B cell (primary cell): ENCODE measurements around the gene PRXL2A. TPM values are rescaled to one million over a fixed set of nuclear protein-coding genes. Genes with fewer than 3 reads are reported as not detected.

Experiments used
- ATAC-seq: fragments of 200-7000 bp; cut with Tn5 transposase; one replicate; pipeline ENCODE4 v1.10.0; 2021; ENCODE audit warnings: low read depth, mild to moderate bottlenecking, moderate number of reproducible peaks, moderate library complexity
- CTCF ChIA-PET: fragments of 350-600 bp; sonication (Branson Sonifier 250); formaldehyde crosslinking; loops from one replicate; lab custom pipeline; 2021; ENCODE audit warnings: antibody characterized with exemption, inconsistent platforms; lab: Charles Lee
- POLR2A ChIA-PET: fragments of 350-600 bp; sonication (Branson Sonifier 250); formaldehyde crosslinking; loops from one replicate; lab custom pipeline; 2021; ENCODE audit warnings: antibody characterized with exemption; lab: Charles Lee
- DNase-seq: peaks from one replicate; pipeline ENCODE4 v3.0.0; 2013
- H2AFZ ChIP-seq: 2 replicates; pipeline ENCODE4 v1.6.1; 2012; ENCODE audit warnings: mild to moderate bottlenecking, low read depth, low read length; ENCODE audit not compliant: insufficient read depth, poor library complexity, severe bottlenecking
- H3K27ac ChIP-seq, 2 donors: 1 replicate in 1 of 2; 2 replicates in 1 of 2; pipeline ENCODE4 v1.5.1; 2012 to 2013; ENCODE audit warnings: low read length in 2 of 2, mild to moderate bottlenecking in 2 of 2, moderate library complexity in 1 of 2
- H3K27me3 ChIP-seq, 4 experiments: fragments of 200-600 bp in 1 of 4; sonication (generic) in 1 of 4; replicated peaks in 1 of 4; 1 replicate in 2 of 4; 2 replicates in 2 of 4; pipeline versions ENCODE4 v1.6.1 to v1.7.0; 2013 to 2016; ENCODE audit warnings: low read length in 3 of 4, mild to moderate bottlenecking in 2 of 4, mixed read lengths in 1 of 4, moderate library complexity in 1 of 4; ENCODE audit not compliant: insufficient read depth in 4 of 4, control insufficient read depth in 3 of 4; ENCODE audit errors: control extremely low read depth in 1 of 4
- H3K36me3 ChIP-seq, 2 experiments: replicated peaks in 1 of 2; 1 replicate in 1 of 2; 2 replicates in 1 of 2; pipeline versions ENCODE4 v1.6.1 to v1.7.1; 2013; ENCODE audit warnings: low read length in 1 of 2; ENCODE audit not compliant: insufficient read depth in 2 of 2, control insufficient read depth in 1 of 2; ENCODE audit errors: control extremely low read depth in 1 of 2, extremely low read depth in 1 of 2
- H3K4me1 ChIP-seq, 2 donors: fragments of 200-600 bp in 1 of 2; sonication (generic) in 1 of 2; 1 replicate in 1 of 2; 2 replicates in 1 of 2; pipeline versions ENCODE4 v1.5.1 to v1.6.1; 2013 to 2017; ENCODE audit warnings: low read length in 2 of 2; ENCODE audit not compliant: control insufficient read depth in 2 of 2, insufficient read depth in 2 of 2
- H3K4me2 ChIP-seq: replicated peaks from 2 replicates; pipeline ENCODE3; 2012; ENCODE audit warnings: mild to moderate bottlenecking, low read depth, low read length; ENCODE audit not compliant: poor library complexity, severe bottlenecking
- H3K4me3 ChIP-seq, 5 experiments: fragments of 200-600 bp in 1 of 5; sonication (generic) in 1 of 5; 1 replicate in 3 of 5; 2 replicates in 2 of 5; pipeline versions ENCODE4 v1.5.1 to v1.7.0; 2011 to 2016; ENCODE audit warnings: low read length in 4 of 5, mild to moderate bottlenecking in 4 of 5, low read depth in 2 of 5, control low read depth in 1 of 5, moderate library complexity in 1 of 5; ENCODE audit not compliant: insufficient read depth in 1 of 5; ENCODE audit errors: control extremely low read depth in 1 of 5, extremely low read depth in 1 of 5
- H3K79me2 ChIP-seq: fragments of 200-600 bp; sonication (generic); one replicate; pipeline ENCODE4 v1.6.0; 2016; ENCODE audit warnings: low read length; ENCODE audit not compliant: control insufficient read depth, insufficient read depth
- H3K9ac ChIP-seq: fragments of 200-600 bp; sonication (generic); 2 replicates; pipeline ENCODE4 v1.6.1; 2017; ENCODE audit warnings: mild to moderate bottlenecking, low read length, moderate library complexity
- H3K9me3 ChIP-seq, 3 donors: one replicate each; pipeline versions ENCODE4 v1.6.1 to v1.7.1; 2013; ENCODE audit warnings: low read length in 2 of 3; ENCODE audit not compliant: control insufficient read depth in 2 of 3, insufficient read depth in 1 of 3; ENCODE audit errors: control extremely low read depth in 1 of 3
- H4K20me1 ChIP-seq: 2 replicates; pipeline ENCODE4 v1.6.0; 2012; ENCODE audit warnings: mild to moderate bottlenecking, low read length; ENCODE audit not compliant: insufficient read depth, control insufficient read depth, poor library complexity, severe bottlenecking
- H3K27ac Mint-ChIP-seq: one replicate; pipeline ENCODE4 v1.8.0; 2021; ENCODE audit warnings: mixed read lengths
- H3K27me3 Mint-ChIP-seq: one replicate; pipeline ENCODE4 v1.8.0; 2021; ENCODE audit warnings: mixed read lengths
- H3K4me1 Mint-ChIP-seq: one replicate; pipeline ENCODE4 v1.8.0; 2021; ENCODE audit warnings: mixed read lengths
- H3K4me3 Mint-ChIP-seq: one replicate; pipeline ENCODE4 v1.8.0; 2021; ENCODE audit warnings: mixed read lengths
- H3K9me3 Mint-ChIP-seq: one replicate; pipeline ENCODE4 v1.8.0; 2022; ENCODE audit warnings: mixed read lengths; ENCODE audit not compliant: insufficient read depth
- EZH2 ChIP-seq: IDR thresholded peaks from 2 replicates; pipeline ENCODE4 v1.6.1; 2012; ENCODE audit warnings: borderline replicate concordance, low read depth, mild to moderate bottlenecking, moderate library complexity, low read length; ENCODE audit not compliant: insufficient read depth, poor library complexity, severe bottlenecking
- WGBS: methylation state at CpG from one replicate; pipeline ENCODE4 v1.1.5; 2013; ENCODE audit warnings: missing lambda C conversion rate; ENCODE audit not compliant: insufficient coverage; 5-methylcytosine and 5-hydroxymethylcytosine counted together
- intact Hi-C: fragments of 100-400 bp; cut with micrococcal nuclease; formaldehyde crosslinking; loops from one replicate; pipeline ENCODE4 v1.10.0; 2022
- polyA plus RNA-seq: library from polyadenylated mRNA; depleted of rRNA; stranded (reverse); fragments of >200 nt; gene quantifications from 2 replicates; pipeline ENCODE4 v1.2.3, GENCODE V29; 2012
- total RNA-seq, 2 donors: library from RNA; stranded (reverse); fragments of 120-200 nt in 1 of 2; gene quantifications; 1 replicate in 1 of 2; 2 replicates in 1 of 2; pipeline versions ENCODE4 v1.2.3 to v1.2.4, GENCODE V29; 2013 to 2022
- TF ChIP-seq, protein P1 (sequence below): fragments of 200-600 bp; IDR thresholded peaks from one replicate; pipeline ENCODE4 v1.8.0; 2022; ENCODE audit warnings: antibody characterized with exemption, mild to moderate bottlenecking

Gene PRXL2A
- total and polyA plus RNA-seq, 2 donors (not counting 1 experiment from before 2014, with no cell fraction given), result 2.8 to 9.4 TPM

DNA sequence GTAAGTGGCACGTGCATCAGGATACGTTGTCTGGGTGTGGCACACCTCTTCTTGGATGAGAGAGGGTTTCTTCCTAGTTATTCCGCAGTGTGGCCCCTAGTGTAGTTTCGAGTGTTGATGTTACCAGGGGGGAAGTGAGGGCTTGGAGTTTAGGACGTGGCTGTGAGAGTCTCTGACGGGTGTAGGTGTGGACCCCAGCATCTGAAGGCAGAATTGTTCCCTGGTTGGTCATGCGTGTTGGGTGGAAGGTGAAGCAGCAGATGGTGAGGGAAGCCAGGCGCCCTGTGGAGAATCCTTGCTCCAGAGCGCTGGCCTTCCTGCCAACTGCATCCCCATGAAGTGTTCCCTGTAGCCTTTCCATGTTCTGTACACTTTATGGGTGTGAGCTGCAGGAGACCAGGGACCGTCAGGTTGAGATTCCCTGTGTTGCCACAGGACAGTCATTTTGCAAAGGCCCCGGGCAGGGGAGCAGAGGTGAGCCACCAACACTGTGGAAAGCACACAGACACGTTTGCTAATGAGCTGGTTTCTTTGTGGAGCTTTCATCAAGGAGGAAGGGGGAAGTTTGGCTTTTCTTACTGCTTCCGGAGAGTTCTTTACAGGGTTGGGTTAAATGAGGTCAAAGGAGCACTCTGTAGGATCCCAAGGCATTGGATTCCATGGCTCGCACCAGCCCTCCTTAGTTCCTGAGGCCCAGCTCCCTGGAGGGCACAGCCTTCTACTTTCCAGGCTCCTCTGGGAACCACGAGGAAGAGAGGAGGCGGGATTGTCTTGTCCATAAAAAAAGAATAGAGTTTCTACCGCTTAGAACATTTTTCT lies 77.8 kb downstream of the PRXL2A start:
- peaks cover 5 to 26% of the 10 kb centered on the region in 2 experiments for H3K36me3 ChIP-seq
- H3K27ac Mint-ChIP-seq, result peak overlapping the region; percentile 58
- intact Hi-C loops, result no loop called here
- no peaks in the 10 kb centered on the region for H3K9me3 ChIP-seq
- no peaks in the 10 kb centered on the region for H3K9me3 Mint-ChIP-seq
- TF ChIP-seq, protein P1, sequence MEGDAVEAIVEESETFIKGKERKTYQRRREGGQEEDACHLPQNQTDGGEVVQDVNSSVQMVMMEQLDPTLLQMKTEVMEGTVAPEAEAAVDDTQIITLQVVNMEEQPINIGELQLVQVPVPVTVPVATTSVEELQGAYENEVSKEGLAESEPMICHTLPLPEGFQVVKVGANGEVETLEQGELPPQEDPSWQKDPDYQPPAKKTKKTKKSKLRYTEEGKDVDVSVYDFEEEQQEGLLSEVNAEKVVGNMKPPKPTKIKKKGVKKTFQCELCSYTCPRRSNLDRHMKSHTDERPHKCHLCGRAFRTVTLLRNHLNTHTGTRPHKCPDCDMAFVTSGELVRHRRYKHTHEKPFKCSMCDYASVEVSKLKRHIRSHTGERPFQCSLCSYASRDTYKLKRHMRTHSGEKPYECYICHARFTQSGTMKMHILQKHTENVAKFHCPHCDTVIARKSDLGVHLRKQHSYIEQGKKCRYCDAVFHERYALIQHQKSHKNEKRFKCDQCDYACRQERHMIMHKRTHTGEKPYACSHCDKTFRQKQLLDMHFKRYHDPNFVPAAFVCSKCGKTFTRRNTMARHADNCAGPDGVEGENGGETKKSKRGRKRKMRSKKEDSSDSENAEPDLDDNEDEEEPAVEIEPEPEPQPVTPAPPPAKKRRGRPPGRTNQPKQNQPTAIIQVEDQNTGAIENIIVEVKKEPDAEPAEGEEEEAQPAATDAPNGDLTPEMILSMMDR, result no peak
- no peak for TF ChIP-seq EZH2
- H3K27me3 Mint-ChIP-seq, result no peaks in the 10 kb centered on the region
- H3K27me3 ChIP-seq, result no peaks in the 10 kb centered on the region
- peaks cover 56% of the 10 kb centered on the region for H3K4me1 Mint-ChIP-seq
- ChIA-PET CTCF (interaction anchor here (0.6 to 9.2 kb wide), 2 partner anchors 17 to 42 kb away, joined by 3 to 71 read pairs; no protein-coding TSS in a partner anchor), POLR2A (no interaction called here)
- WGBS, result 79% methylated on average over 14 of the region's 17 CpGs
- no peak overlapping the region for H3K4me3 Mint-ChIP-seq
- H4K20me1 ChIP-seq, result peaks cover 66% of the 10 kb centered on the region
- H3K4me2 ChIP-seq, result peak overlapping the region; percentile 9
- no peak overlapping the region for H2AFZ ChIP-seq
- H3K79me2 ChIP-seq, result peaks cover 79% of the 10 kb centered on the region
- peaks cover 8 to 28% of the 10 kb centered on the region in 2 donors for H3K4me1 ChIP-seq
- no peak overlapping the region for H3K4me3 ChIP-seq
- ATAC-seq (no peak), DNase-seq (no peak)
- no peak overlapping the region for H3K9ac ChIP-seq
- no peak overlapping the region for H3K27ac ChIP-seq

Other genes starting within 250 kb of the PRXL2A start
- gene ANXA11, start 203.0 kb upstream of the PRXL2A start, total RNA-seq, result 156 and 177 TPM in 2 replicates
- gene ANXA11, start 203.0 kb upstream of the PRXL2A start, polyA plus RNA-seq, result 78.1 and 88.3 TPM in 2 replicates
- gene MAT1A, start 118.9 kb upstream of the PRXL2A start, total RNA-seq, result not detected in 2 replicates
- not detected in 2 replicates for gene MAT1A, start 118.9 kb upstream of the PRXL2A start, polyA plus RNA-seq
- gene DYDC1, start 51.8 kb upstream of the PRXL2A start, total RNA-seq, result not detected in 2 replicates
- not detected in 2 replicates for gene DYDC1, start 51.8 kb upstream of the PRXL2A start, polyA plus RNA-seq
- not detected in 2 replicates for gene DYDC2, start 51.8 kb upstream of the PRXL2A start, total RNA-seq
- not detected in 2 replicates for gene DYDC2, start 51.8 kb upstream of the PRXL2A start, polyA plus RNA-seq
- gene TSPAN14, start 45.8 kb downstream of the PRXL2A start, total RNA-seq, result 54.9 and 55.3 TPM in 2 replicates
- gene TSPAN14, start 45.8 kb downstream of the PRXL2A start, polyA plus RNA-seq, result 25.0 and 27.8 TPM in 2 replicates
- 0.12 and 0.22 TPM in 2 replicates for gene SH2D4B, start 129.4 kb downstream of the PRXL2A start, total RNA-seq
- gene SH2D4B, start 129.4 kb downstream of the PRXL2A start, polyA plus RNA-seq, result 0.06 and 0.09 TPM in 2 replicates